MCF 10A (cell line): Measurements from ENCODE around the gene LPIN1. TPM values are rescaled to one million over a fixed set of nuclear protein-coding genes. Genes with fewer than 3 reads are reported as not detected.
"Not testable (repeated sequence)": the region's sequence is repeated elsewhere in the genome, so short reads cannot be mapped to it uniquely, and the experiment has no call there.

ENCODE experiments used
- BruUV-seq: library from RNA; stranded (reverse); fragments of 400-500 nt; replicated peaks from 2 replicates; lab custom pipeline; 2021; lab: Mats Ljungman, UMichigan
- CTCF ChIA-PET: fragments of 300-600 bp; sonication (Branson Sonifier 250); formaldehyde crosslinking; extraction: SDS; loops from one replicate; lab custom pipeline; 2021; ENCODE audit warnings: antibody characterized with exemption, inconsistent platforms; lab: Yijun Ruan, JAX
- POLR2A ChIA-PET: fragments of 300-600, 350-650 bp; sonication (Branson Sonifier 250); formaldehyde crosslinking; extraction: SDS; loops from one replicate; lab custom pipeline; 2020; ENCODE audit warnings: antibody characterized with exemption, inconsistent platforms; lab: Yijun Ruan, JAX
- DNase-seq: peaks from one replicate; pipeline ENCODE4 v3.0.0-alpha.2; 2018; ENCODE audit not compliant: unreplicated experiment
- H3K27ac Mint-ChIP-seq: one replicate; pipeline ENCODE4 v1.8.0; 2022; ENCODE audit warnings: mild to moderate bottlenecking, low read depth, mixed read lengths; ENCODE audit not compliant: unreplicated experiment
- H3K27me3 Mint-ChIP-seq: one replicate; pipeline ENCODE4 v1.8.0; 2022; ENCODE audit warnings: mixed read lengths; ENCODE audit not compliant: insufficient read depth, unreplicated experiment
- H3K36me3 Mint-ChIP-seq: one replicate; pipeline ENCODE4 v1.8.0; 2022; ENCODE audit warnings: mild to moderate bottlenecking, moderate library complexity, mixed read lengths; ENCODE audit not compliant: insufficient read depth, unreplicated experiment
- H3K4me1 Mint-ChIP-seq: one replicate; pipeline ENCODE4 v1.8.0; 2022; ENCODE audit warnings: mixed read lengths; ENCODE audit not compliant: insufficient read depth, unreplicated experiment
- H3K4me3 Mint-ChIP-seq: one replicate; pipeline ENCODE4 v1.8.0; 2022; ENCODE audit warnings: mild to moderate bottlenecking, moderate library complexity, mixed read lengths; ENCODE audit not compliant: unreplicated experiment
- H3K9me3 Mint-ChIP-seq: one replicate; pipeline ENCODE4 v1.8.0; 2022; ENCODE audit warnings: mixed read lengths; ENCODE audit not compliant: unreplicated experiment
- intact Hi-C: fragments of 100-400 bp; cut with micrococcal nuclease; formaldehyde crosslinking; loops from 2 replicates; pipeline ENCODE4 v1.14.1; 2022
- total RNA-seq: library from RNA; stranded (reverse); gene quantifications from 2 replicates; pipeline ENCODE4 v1.2.3, GENCODE V29; 2022
- TF ChIP-seq, protein P1 (sequence below): fragments of 200-600 bp; IDR thresholded peaks from one replicate; pipeline ENCODE4 v1.8.0; 2022; ENCODE audit warnings: antibody characterized with exemption, mild to moderate bottlenecking; ENCODE audit not compliant: unreplicated experiment

Gene LPIN1
- total RNA-seq, 1 experiment from 2014 or later: 65.7 TPM

DNA sequence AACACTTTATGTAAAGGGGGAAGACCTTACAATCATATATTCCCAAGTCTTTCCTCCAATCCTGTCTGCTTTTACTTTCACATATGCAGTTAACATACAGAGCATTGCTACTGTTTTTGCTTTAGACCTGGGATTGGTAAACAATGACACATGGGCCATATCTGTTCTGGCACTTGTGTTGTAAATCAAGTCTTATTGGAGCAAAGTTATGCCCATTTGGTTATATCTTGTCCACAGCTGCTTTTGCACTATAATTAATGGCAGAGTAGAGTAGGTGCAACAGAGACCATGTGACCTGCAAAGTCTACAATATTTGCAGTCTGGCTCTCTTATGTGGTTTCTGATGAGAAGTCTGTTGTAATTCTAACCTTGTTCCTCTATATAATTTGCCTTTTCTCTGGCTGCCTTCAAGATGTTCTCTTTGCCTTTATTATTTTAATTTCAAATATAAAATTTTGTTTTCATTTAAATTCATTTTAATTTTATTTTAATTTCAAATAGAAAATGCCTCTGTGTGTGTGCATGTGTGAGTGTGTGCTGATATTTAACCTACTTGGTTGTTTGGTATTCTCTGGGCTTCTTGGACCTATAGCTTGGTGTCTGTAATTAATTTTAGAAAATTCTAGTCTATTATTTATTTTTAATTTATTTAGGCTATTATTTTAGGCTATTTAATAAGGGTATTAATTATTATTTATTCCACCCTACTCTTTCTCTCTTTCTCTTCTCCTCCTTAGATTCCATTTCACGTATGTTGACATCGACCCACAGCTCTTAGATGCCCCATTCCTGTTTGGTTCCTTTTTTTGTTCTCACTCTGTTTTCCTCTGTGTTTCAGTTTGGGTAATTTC is 16.8 kb upstream of the LPIN1 start:
- BruUV-seq: no TSS peak
- Mint-ChIP-seq H3K27ac (no peak overlapping the region), H3K4me1 (peaks cover 8% of the 10 kb centered on the region), H3K27me3 (peaks cover 35% of the 10 kb centered on the region), H3K9me3 (no peaks in the 10 kb centered on the region), H3K4me3 (no peak overlapping the region), H3K36me3 (no peaks in the 10 kb centered on the region)
- intact Hi-C loops: no loop called here
- ChIA-PET CTCF (interaction anchor here (0.6 to 1.2 kb wide), 5 partner anchors 9 to 281 kb away, joined by 3 to 5 read pairs (median 3); no protein-coding TSS in a partner anchor), POLR2A (interaction anchor here (1.2 to 1.3 kb wide), 2 partner anchors 10 to 15 kb away, joined by 5 read pairs; no protein-coding TSS in a partner anchor)
- DNase-seq: no peak
- TF ChIP-seq, protein P1, sequence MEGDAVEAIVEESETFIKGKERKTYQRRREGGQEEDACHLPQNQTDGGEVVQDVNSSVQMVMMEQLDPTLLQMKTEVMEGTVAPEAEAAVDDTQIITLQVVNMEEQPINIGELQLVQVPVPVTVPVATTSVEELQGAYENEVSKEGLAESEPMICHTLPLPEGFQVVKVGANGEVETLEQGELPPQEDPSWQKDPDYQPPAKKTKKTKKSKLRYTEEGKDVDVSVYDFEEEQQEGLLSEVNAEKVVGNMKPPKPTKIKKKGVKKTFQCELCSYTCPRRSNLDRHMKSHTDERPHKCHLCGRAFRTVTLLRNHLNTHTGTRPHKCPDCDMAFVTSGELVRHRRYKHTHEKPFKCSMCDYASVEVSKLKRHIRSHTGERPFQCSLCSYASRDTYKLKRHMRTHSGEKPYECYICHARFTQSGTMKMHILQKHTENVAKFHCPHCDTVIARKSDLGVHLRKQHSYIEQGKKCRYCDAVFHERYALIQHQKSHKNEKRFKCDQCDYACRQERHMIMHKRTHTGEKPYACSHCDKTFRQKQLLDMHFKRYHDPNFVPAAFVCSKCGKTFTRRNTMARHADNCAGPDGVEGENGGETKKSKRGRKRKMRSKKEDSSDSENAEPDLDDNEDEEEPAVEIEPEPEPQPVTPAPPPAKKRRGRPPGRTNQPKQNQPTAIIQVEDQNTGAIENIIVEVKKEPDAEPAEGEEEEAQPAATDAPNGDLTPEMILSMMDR: no peak

DNA sequence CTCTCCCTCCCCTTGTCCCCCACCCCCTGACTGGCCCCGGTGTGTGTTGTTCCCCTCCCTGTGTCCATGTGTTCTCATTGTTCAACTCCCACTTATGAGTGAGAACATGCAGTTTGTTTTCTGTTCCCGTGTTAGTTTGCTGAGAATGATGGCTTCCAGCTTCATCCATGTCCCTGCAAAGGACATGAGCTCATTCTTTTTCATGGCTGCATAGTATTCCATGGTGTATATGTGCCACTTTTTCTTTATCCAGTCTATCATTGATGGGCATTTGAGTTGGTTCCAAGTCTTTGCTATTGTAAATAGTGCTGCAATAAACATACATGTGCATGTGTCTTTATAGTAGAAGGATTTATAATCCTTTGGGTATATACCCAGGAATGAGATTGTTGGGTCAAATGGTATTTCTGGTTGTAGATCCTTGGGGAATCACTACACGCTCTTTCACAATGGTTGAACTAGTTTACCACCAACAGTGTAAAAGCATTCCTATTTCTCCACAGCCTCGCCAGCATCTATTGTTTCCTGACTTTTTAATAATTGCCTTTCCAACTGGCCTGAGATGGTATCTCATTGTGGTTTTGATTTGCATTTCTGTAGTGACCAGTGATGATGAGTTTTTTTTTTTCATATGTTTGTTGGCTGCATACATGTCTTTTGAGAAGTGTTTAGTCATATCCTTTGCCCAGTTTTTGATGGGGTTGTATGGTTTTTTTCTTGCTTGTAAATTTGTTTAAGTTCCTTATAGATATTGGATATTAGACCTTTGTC is 15.0 kb upstream of the LPIN1 start:
- H3K27ac Mint-ChIP-seq, H3K4me3 Mint-ChIP-seq, DNase-seq, H3K36me3 Mint-ChIP-seq, intact Hi-C loops, H3K4me1 Mint-ChIP-seq, H3K9me3 Mint-ChIP-seq, BruUV-seq: not testable (repeated sequence)
- ChIA-PET CTCF (interaction anchor here (0.9 kb wide), 1 partner anchor 49 kb away, joined by 3 read pairs; no protein-coding TSS in a partner anchor), POLR2A (interaction anchor here (1.7 kb wide), 1 partner anchor 13 kb away, joined by 6 read pairs; no protein-coding TSS in a partner anchor)
- H3K27me3 Mint-ChIP-seq: peaks cover 35% of the 10 kb centered on the region

DNA sequence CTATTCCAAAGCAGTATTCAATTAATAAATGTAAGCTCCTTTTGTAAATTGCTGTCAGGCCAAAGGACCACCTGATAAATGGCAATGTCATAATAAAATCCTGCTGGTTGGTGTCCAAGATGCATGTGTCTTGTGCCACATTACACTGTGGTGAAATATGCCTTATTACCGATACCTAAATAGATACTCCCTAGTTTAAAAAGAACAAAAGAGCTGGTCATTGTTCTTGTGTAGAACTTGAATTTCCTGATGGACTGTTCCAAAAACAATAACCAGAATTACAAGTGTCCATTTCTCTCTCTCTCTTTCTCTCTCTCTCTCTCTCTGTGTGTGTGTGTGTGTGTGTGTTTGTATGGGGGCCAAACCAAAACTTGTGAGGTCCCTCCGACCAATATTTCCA is 13.8 kb upstream of the LPIN1 start:
- TF ChIP-seq, protein P1: no peak
- DNase-seq: no peak
- intact Hi-C loops: no loop called here
- no TSS peak for BruUV-seq
- Mint-ChIP-seq H3K9me3 (no peaks in the 10 kb centered on the region), H3K36me3 (no peaks in the 10 kb centered on the region), H3K27ac (no peak overlapping the region), H3K4me1 (no peaks in the 10 kb centered on the region), H3K27me3 (peaks cover 35% of the 10 kb centered on the region), H3K4me3 (no peak overlapping the region)
- CTCF ChIA-PET: interaction anchor here (0.7 to 0.9 kb wide), 2 partner anchors 21 to 48 kb away, joined by 3 read pairs; no protein-coding TSS in a partner anchor
- POLR2A ChIA-PET: interaction anchor here (1.7 kb wide), 1 partner anchor 12 kb away, joined by 6 read pairs; no protein-coding TSS in a partner anchor

DNA sequence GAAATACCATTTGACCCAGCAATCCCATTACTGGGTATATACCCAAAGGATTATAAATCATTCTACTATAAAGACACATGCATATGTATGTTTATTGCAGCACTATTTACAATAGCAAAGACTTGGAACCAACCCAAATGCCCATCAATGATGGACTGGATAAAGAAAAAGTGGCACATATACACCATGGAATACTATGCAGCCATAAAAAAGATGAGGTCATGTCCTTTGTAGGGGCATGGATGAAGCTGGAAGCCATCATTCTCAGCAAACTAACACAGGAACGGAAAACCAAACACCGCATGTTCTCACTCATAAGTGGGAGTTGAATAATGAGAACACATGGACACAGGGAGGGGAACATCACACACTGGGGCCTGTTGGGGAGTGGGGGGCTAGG is 8.6 kb upstream of the LPIN1 start:
- H3K27me3 Mint-ChIP-seq, H3K27ac Mint-ChIP-seq, H3K9me3 Mint-ChIP-seq, H3K4me3 Mint-ChIP-seq, H3K36me3 Mint-ChIP-seq, BruUV-seq, DNase-seq: not testable (repeated sequence)
- POLR2A ChIA-PET: interaction anchor here (0.6 to 1.3 kb wide), 2 partner anchors 21 to 40 kb away, joined by 3 read pairs; no protein-coding TSS in a partner anchor
- CTCF ChIA-PET: interaction anchor here (0.6 to 2.1 kb wide), 7 partner anchors 10 to 54 kb away, joined by 3 to 13 read pairs (median 5); partner anchors contain the start of gene LPIN1
- peaks cover 18% of the 10 kb centered on the region for H3K4me1 Mint-ChIP-seq
- intact Hi-C loops: loop anchor here (1.0 kb wide), 1 partner anchor 41 kb away; no protein-coding TSS in a partner anchor
